Left lung (tissue), 10 donors: Measurements from ENCODE around the gene PAX5. TPM values are rescaled to one million over a fixed set of nuclear protein-coding genes. Genes with fewer than 3 reads are reported as not detected.

ENCODE experiments used
- ATAC-seq: fragments of 200-7000 bp; cut with Tn5 transposase; one replicate; pipeline ENCODE4 v1.9.1; 2020; ENCODE audit warnings: moderate library complexity
- DNase-seq, 4 donors: peaks; one replicate each; pipeline ENCODE4 v3.0.0-alpha.2; 2013 to 2020
- H3K27ac ChIP-seq, 2 donors: fragments of 200-600 bp; sonication (generic) in 1 of 2; one replicate each; pipeline versions ENCODE4 v1.5.0 to v1.8.0; 2020 to 2021
- H3K27me3 ChIP-seq, 2 donors: fragments of 200-600 bp; sonication (generic) in 1 of 2; one replicate each; pipeline versions ENCODE4 v1.5.0 to v1.8.0; 2020 to 2021
- H3K36me3 ChIP-seq, 2 donors: fragments of 200-600 bp; sonication (generic) in 1 of 2; one replicate each; pipeline versions ENCODE4 v1.5.0 to v1.8.0; 2020 to 2021
- H3K4me1 ChIP-seq, 2 donors: fragments of 200-600 bp; one replicate each; pipeline ENCODE4 v1.8.0; 2021
- H3K4me3 ChIP-seq, 2 donors: fragments of 200-600 bp; sonication (generic) in 1 of 2; one replicate each; pipeline versions ENCODE4 v1.5.0 to v1.8.0; 2020 to 2021; ENCODE audit warnings: mild to moderate bottlenecking in 1 of 2
- H3K9me3 ChIP-seq, 2 donors: fragments of 200-600 bp; sonication (generic) in 1 of 2; one replicate each; pipeline versions ENCODE4 v1.5.0 to v1.8.0; 2020 to 2021
- intact Hi-C, 2 donors: fragments of 100-400 bp; cut with DNase I; formaldehyde crosslinking; loops; one replicate each; pipeline versions ENCODE4 v1.11.2 to v1.14.2; 2022
- polyA plus RNA-seq, 6 donors: library from polyadenylated mRNA; unstranded; fragments of 120-200 nt; gene quantifications; one replicate each; pipeline ENCODE4 v1.2.1, GENCODE V29; 2013; ENCODE audit not compliant: insufficient read length in 6 of 6
- total RNA-seq, 2 donors: library from RNA; stranded (reverse); fragmentation: NEBNext Ultra II Directional; extraction: Animal tissue kit (Norgen Biotek cat#: 25700); gene quantifications; one replicate each; pipeline ENCODE4 v1.2.1, GENCODE V29; 2021
- TF ChIP-seq, protein P1 (sequence below), 2 donors: fragments of 200-600 bp; sonication (generic) in 1 of 2; IDR thresholded peaks; one replicate each; pipeline versions ENCODE4 v1.5.0 to v1.8.0; 2021; ENCODE audit warnings: antibody characterized with exemption in 2 of 2
- donor health status: DM: no; HTN: yes; CAD: no.
- donor health status: DM: no; HTN: no; CAD: no.

The PAX5 gene
- total and polyA plus RNA-seq, 8 donors = 0.03 to 0.65 (median 0.13) TPM

DNA sequence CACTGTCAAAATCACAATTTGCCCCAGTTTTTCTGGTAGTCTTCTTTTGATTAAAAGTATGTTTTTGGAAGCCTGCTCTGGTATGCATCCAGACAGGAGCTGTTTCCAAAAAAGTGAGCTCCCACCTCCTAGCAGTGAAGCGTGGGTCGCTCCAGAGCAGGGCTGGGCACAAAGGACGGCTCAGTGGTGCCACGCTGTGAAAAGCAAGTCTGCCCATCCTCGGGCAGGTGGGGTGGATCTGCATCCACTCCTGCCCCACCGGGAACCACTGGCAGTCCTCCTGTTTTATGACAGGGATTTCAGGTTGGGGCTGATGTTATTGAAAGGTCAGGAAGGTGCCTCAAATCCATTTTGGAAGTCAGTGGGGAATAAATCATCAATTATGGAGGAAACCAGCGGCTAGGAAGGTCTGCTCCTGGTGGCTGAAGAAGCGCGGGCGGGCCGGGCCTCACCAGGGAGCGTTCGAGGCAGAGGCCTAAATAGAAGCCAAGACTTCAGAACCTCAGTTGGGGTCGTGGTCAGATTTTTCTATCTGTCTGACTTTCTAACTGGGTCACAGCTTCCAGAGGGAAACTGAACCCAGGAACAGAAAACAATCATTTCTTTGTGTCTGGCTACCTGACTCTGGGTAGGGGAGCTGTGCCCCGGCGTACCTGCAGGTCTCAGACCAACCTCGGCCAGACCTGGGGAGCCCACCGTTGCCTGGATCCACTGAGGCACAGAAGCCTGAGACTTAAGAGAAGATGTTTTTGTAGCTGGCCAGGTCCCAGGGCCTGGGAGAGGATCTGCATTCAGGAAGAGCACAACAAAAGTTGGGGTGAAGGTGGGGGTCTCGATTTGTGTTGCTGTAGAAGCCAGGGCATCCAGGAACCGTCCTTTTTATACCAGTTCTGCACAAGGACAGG is 168.1 kb downstream of the PAX5 start:
- Histone ChIP-seq H3K27me3 (peaks cover 0 to 50% of the 10 kb centered on the region in 2 donors), H3K27ac (no peak overlapping the region), H3K36me3 (no peaks in the 10 kb centered on the region), H3K4me3 (no peak overlapping the region), H3K9me3 (no peaks in the 10 kb centered on the region), H3K4me1 (no peaks in the 10 kb centered on the region)
- DNase-seq (peak in 1 of 4 donors; percentile 55), ATAC-seq (no peak)
- intact Hi-C loops = loop anchor here in 1 of 2 donors (10.0 kb wide), 1 partner anchor 129 kb away; no protein-coding TSS in a partner anchor
- TF ChIP-seq, protein P1, sequence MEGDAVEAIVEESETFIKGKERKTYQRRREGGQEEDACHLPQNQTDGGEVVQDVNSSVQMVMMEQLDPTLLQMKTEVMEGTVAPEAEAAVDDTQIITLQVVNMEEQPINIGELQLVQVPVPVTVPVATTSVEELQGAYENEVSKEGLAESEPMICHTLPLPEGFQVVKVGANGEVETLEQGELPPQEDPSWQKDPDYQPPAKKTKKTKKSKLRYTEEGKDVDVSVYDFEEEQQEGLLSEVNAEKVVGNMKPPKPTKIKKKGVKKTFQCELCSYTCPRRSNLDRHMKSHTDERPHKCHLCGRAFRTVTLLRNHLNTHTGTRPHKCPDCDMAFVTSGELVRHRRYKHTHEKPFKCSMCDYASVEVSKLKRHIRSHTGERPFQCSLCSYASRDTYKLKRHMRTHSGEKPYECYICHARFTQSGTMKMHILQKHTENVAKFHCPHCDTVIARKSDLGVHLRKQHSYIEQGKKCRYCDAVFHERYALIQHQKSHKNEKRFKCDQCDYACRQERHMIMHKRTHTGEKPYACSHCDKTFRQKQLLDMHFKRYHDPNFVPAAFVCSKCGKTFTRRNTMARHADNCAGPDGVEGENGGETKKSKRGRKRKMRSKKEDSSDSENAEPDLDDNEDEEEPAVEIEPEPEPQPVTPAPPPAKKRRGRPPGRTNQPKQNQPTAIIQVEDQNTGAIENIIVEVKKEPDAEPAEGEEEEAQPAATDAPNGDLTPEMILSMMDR (IDR thresholded peaks at IDR 0.05) = no peak

DNA sequence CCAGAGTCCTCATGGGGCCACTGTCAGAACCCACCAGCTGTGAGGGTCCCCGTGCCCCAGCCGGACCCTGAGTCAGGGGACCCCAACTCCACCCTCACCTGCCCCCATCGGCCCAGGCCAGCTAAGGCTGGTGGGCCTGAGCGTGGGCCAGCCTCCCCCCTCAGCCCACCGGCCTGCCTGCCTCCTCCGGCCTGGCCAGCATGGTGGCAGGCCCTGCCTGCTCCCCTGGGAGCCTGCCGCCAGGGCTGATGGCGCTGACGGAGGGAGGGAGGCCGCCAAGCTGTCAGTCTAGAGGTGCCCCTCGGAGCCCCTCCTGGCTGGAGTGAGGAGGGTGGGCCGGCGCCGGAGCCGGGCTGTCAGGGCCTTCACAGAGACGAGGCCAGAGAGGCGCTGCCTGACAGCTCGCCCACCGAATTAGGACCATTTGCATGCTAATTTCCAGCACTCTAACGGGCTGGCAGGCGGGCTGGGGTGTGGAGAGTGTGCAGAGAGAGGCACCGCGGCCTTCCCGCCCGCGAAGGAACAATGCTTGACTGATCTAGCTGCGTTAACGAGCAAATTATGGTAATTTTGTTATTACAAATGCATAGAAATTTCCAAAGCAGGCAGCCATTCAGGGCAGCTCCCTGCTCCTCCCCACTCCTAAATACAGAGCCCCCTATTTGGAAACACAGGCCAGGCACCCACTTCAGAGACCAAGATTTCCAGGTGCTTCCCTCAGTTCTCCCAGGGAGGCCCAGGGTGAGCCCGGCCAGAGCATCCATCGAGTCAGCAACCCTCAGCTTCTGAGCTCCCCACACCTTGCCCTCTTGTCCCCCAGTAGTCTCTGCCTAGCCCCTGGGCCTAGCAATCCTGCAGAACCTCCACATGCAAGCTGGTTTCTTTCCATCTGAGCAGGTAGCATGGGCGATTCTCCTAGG is 169.3 kb downstream of the PAX5 start:
- Histone ChIP-seq H3K27ac (no peak overlapping the region), H3K36me3 (no peaks in the 10 kb centered on the region), H3K4me1 (no peaks in the 10 kb centered on the region), H3K4me3 (no peak overlapping the region), H3K9me3 (no peaks in the 10 kb centered on the region), H3K27me3 (peaks cover 0 to 55% of the 10 kb centered on the region in 2 donors)
- intact Hi-C loops = loop anchor here in 1 of 2 donors (10.0 kb wide), 1 partner anchor 130 kb away; no protein-coding TSS in a partner anchor
- ATAC-seq (no peak), DNase-seq (peak in 1 of 4 donors; percentile 72)
- TF ChIP-seq, protein P1 (IDR thresholded peaks at IDR 0.05) = no peak

DNA sequence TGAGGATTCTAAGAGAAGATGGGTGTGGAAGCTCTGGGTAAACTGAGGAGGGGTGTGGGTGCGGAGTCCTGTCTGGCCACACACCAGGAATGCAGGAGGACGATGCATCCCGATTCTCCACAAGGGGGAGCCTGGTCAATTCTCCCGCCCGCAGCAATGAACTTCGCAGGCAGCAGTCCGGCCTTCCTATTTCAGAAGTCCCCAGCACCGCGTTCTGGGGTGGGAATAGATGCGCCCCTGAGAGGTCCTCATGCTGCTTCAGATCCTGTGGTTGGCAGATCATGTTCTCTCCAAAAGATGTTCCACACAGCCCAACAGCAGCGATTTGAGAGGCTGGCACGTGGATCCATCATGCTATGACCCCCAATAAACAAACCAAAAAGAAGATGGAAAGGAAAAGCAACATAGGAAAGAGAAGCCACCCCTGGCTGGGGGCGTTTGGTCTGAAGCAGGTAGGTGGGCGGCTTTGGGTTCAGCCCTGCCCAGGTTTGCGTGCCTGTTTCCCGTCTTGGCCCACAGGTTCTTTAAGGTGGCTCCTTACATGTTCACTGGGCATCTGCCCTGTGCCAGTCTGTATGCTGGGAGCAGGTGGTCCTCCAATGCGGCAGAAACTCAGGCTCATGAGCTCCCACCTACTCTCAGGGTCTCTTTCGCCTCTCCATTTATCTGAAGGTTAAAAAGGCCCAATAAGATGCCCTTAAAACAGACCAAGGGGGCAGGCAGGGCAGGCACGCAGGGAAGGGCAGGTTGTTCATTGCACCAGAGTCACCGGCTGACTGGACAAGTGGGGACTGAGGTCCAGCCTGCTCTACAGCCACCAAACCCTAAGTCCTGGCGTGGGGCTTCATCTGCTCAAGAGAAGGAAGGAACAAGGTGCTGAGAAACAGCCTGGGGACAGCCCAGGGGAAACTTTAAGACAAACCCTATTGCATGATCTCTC is 171.6 kb downstream of the PAX5 start:
- intact Hi-C loops = loop anchor here in 1 of 2 donors (10.0 kb wide), 1 partner anchor 132 kb away; no protein-coding TSS in a partner anchor

DNA sequence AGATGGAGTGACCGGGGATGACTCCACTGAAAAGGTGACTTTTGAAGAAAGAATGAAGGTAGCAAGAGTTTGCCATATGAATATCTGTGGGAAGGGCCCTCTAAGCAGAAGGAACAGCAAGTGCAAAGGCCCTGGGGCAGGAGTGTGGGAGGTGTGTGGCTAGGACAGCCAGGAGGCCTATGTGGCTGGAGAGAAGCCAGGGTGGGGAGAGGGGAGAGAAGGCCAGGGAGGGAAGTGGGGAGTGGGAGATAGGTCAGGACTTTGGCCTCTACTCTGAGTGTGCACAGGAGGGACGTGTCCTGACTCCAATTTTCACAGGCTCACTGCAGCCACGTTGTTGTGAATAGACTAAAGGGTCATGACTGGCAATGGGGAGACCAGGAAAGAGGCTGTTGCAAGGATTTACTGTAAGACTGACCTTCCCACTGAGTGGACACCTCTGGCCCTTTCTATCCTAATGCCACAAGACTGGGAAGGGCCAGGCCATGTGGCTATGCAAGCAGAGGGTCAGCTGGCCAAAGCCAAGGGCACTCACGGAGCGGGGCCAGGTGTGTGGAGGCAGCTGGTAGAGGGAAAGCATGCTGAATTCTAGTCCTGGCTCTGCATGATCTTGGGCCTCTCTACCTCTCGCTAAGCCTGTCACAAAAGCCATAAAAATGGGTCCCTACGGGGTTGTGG is 172.4 kb downstream of the PAX5 start:
- Histone ChIP-seq H3K9me3 (no peaks in the 10 kb centered on the region), H3K4me1 (no peaks in the 10 kb centered on the region), H3K27ac (no peak overlapping the region), H3K4me3 (no peak overlapping the region), H3K36me3 (no peaks in the 10 kb centered on the region), H3K27me3 (peaks cover 3 to 50% of the 10 kb centered on the region in 2 donors)
- TF ChIP-seq, protein P1 (IDR thresholded peaks at IDR 0.05) = no peak
- no peak for ATAC-seq
- intact Hi-C loops = loop anchor here in 1 of 2 donors (10.0 kb wide), 1 partner anchor 133 kb away; no protein-coding TSS in a partner anchor
- peak in 1 of 4 donors; percentile 41 for DNase-seq

More for the DNA sequence above, 171.6 kb downstream of the PAX5 start:
- H3K4me3 ChIP-seq = no peak overlapping the region
- no peak overlapping the region for H3K27ac ChIP-seq
- peak in 3 of 4 donors; percentile 17 to 61 (median 30) for DNase-seq
- H3K36me3 ChIP-seq = no peaks in the 10 kb centered on the region
- H3K4me1 ChIP-seq = no peaks in the 10 kb centered on the region
- peaks cover 3 to 49% of the 10 kb centered on the region in 2 donors for H3K27me3 ChIP-seq
- TF ChIP-seq, protein P1 (IDR thresholded peaks at IDR 0.05) = peak; percentile 44 to 47
- peak; percentile 60 for ATAC-seq
- H3K9me3 ChIP-seq = no peaks in the 10 kb centered on the region
